ENCODE measurements around the gene HOOK1.

HOOK1 gene

DNA sequence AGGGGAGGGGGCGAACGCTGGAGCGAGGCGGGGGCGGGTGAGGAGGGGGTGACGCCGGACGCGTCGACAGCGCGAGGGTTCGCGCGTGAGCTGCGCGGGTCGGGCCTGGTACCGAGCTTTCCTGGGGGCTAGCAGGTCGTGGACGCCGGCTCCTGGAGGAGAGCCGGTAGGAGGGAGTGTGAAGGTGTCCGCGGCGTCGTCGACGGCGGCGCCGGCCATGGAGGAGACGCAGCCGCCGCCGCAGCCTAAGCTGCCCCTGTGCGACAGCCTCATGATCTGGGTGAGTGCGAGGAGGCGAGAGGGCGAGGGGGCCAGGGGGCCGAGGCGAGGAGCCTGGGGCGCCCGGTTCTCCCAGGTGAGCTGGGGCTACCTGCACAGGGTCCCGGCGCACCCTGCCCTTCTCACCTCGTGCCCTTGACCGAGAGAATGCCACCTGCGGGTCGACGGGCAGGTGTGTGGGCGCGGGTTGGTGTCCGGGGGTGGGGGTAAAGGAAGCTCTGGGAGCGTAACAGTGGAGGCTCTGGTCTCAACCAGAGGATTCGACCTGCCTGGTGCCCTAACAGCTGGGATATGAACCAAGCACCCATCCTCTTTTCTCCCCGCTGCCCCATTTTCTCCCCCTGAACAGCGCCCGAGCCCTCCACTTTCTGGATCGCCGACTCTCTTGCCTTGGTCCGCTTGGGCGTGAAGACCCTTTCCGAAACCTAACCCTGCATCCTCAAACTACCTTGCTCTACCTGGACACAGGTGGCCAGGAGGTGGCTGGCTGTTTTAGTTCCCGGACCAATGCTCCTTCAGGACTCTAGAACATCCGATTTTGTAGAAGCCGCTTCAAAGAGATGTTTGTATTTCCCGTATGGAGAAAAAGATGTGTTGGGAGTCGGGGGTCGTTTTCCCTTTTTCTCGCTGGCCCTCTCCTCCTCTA lies at the start of gene HOOK1:
TSS of gene HOOK1 (plus strand) at position 49 of the 925 bp plus-strand sequence. CDS start at position 218, 169 bp downstream.
- DNase-seq, result no peak

- no peak for DNase-seq
Observed at GRCh38 chr1:59765011-59765730, 49.6 kb upstream of the HOOK1 start.

DNA sequence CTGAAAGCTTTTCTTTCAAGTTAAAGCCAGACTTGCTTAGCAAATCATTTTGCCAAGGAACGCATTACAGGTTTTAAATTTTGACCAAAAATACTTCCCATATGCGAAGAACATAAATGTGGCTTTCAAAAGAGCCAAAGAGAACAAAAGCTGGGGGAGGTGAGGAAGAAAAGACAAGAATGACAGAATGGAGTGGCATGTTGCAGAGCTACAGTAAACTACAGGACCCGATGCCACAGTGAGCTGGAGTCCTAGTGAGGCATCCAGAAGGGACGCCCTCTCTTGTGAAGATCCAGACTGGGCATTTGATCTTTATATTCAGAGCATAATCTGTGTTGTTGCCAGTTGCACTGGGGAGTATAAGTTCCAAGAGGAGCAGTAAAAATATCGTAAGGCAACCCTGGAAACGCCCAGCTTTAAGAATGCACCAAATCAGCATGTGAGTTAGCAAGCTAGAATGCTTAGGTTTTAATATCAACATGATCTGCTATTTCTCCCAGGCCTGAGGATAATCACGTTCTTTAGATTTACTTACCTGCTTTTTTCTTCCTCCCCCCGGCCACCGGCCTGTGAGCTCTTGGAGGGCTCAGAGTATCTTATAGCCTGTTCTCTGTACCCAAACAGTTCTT lies 48.4 kb upstream of the HOOK1 start:
- DNase-seq, result no peak

DNA sequence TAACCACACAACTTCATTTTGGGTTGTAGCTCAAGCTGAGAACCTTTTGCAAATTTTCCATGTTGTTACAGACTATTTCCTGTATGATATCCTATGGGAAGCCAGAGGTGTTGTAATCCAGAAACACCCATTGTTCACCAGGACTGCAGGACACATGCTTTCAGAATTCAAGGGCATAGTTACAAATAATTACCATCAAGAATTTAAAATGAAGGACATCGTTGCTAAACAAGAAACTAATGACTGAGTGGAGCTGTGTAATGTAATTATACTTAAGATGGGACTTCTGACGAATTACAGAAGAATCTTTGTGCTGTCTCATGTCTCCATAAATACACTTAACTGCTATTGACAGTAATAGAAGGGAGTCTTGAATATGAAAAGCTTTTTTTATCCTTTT lies 47.6 kb upstream of the HOOK1 start:
- DNase-seq, result no peak

GRCh38 chr1:59768792-59769735 lies 45.7 kb upstream of the HOOK1 start:
- no peak for DNase-seq

DNA sequence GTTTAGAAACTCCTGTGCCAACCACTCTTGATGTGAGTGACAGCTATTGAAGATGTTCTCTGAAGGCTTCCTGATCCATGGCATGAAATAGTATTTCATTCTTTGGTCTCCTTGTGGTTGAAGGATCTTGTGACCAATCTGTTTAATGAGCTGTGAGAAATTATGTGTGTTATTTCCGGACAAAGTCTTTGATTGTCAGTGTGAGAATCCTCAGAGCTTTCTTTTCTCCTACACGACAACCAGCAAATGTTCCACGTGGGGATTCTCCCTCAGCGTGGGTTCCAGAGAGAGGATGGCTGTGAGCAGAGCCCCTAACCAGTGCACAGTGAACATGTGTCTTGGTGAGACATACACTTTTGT lies 45.0 kb upstream of the HOOK1 start:
- DNase-seq, result no peak

- DNase-seq, result no peak
Observed at GRCh38 chr1:59771361-59771760, 43.4 kb upstream of the HOOK1 start.

DNA sequence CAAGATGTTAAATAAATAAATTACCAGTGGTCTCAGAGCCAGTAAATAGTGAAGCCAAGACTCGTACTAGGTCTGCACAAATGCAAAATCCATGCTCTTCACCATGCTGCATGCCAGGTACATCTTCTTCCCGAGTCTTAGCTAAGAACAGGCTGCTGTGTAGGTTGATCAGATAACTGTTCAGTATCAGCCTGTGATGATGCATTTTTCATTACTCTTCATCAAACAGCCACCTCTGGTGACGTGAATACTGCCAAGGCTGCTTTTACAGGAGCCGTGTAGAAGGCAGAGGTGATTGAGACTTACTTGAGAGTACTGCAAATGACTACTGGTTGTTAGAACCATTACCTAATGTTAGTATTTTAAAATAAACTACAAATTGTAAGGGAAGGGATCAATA lies 39.3 kb upstream of the HOOK1 start:
- no peak for DNase-seq

- DNase-seq, result peak; percentile 8
Observed at GRCh38 chr1:59776960-59777852, 37.5 kb upstream of the HOOK1 start.

DNA sequence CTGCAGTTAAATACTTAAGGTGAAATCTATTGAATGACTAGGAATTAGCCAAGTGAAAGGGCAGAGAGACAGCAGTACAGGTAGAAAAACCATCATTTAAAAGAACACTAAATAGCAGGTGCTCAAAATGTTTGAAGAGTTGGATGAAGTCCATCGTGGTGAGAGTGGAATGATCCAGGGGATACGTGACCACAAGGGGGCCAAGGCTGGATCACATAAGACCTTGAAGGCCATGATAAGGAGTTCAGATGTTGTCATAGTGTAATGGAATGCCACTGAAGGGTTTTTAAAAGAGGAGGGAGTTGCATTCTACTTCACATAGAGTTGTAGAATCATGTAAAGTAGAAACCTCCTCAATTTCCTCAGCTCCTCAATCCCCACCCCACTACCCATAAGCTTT lies 34.8 kb upstream of the HOOK1 start:
- DNase-seq, result no peak

GRCh38 chr1:59788825-59789224 lies 25.9 kb upstream of the HOOK1 start:
- DNase-seq, result no peak

- DNase-seq, result no peak
Observed at GRCh38 chr1:59798600-59798999, 16.1 kb upstream of the HOOK1 start.

DNA sequence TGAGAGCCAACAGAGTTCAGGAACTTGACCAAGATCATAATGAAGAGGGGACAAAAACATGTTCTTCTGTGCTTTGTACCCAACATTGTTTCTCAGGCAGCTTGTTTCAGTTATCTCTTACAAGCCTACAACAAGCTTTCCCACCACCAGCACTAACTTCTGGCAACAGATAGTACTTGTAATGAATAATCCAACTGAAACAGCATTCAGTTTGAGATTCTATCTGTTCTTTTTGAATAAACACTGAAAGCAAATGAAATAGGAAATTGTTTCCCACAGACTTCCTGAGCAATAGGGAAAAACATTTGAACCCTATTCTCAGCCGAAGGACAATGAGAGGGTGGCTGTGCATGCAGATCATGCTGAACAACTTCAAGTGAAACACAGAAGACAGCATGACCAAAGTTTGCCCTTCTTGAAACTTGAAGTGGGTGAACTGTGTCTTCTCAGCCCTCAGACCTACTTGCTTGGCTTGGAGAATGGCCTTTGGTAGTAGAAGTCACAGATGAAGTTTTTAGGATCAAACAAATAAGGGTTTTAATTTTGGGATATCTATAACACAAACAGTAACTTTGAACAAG lies 11.2 kb upstream of the HOOK1 start:
- DNase-seq, result no peak

- no peak for DNase-seq
Observed at GRCh38 chr1:59804301-59804700, 10.4 kb upstream of the HOOK1 start.

DNA sequence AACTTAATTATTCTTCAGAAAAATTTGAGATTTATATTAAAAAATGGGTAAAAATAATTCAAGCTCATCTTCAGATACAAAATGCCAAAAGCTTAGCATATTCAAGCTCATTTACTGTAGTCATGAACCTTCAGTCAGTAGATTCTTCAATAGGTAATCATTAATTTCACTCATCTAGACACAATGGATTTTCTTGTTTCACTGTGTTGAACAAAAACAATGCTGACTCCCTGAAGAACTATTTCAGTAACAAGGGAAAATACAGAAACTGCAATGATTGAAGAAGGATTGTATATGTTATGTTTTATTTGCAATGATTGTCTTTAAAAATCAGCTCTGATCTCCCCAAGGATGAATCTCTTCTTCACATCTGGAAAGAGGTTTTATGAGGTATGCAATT lies 9.2 kb upstream of the HOOK1 start:
- DNase-seq, result no peak

DNA sequence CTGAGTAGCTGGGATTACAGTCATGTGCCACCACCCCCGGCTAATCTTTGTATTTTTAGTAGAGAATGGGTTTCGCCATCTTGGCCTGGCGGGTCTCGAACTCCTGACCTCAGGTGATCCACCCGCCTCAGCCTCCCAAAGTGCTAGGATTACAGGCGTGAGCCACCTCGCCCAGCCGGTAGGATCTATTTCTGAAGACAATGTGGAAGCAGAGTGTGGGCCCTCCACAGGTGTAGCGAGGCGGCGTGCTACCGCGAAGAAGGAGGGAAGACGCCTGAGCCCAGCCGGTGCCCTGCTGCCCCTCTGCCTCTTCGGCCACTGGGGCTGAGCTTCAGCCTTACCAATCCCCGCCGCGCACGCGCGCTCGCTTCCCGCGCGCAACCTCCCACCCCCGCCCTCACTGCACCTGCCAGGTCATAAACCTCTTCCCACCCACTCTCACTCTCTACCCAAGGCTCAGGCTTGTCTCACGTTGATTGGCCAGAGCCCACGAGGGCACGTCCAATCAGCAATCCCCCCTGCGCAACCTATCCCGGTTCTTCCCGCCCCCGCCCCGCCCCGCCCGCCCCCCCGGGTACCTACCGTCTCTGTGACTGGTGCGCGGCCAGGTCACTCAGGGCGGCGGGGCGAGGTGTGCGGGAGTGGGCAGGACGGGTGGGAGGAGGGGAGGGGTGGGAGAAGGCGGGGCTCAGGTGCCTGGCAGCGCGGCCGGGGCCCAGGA lies 409 bp upstream of the HOOK1 start:
- no peak for DNase-seq

DNA sequence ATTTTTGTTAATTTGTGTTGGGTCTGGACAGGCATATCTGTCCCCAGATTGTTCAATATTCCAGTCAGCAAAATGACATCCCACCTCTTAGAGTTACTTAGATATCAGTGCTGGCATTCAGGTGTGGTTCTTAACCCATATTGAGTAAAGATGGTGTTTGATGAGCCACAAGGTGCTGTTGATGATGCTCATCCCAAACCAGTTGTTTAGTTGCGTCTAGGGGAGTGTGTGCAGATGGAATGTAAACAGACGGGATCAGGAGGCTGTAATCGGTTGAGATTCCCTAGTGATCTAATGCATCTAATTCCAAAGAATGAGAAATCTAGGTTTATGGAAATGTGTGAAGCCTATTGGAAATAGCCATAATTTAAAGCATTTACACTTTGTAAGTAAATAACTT lies 1.1 kb downstream of the HOOK1 start:
- no peak for DNase-seq

DNA sequence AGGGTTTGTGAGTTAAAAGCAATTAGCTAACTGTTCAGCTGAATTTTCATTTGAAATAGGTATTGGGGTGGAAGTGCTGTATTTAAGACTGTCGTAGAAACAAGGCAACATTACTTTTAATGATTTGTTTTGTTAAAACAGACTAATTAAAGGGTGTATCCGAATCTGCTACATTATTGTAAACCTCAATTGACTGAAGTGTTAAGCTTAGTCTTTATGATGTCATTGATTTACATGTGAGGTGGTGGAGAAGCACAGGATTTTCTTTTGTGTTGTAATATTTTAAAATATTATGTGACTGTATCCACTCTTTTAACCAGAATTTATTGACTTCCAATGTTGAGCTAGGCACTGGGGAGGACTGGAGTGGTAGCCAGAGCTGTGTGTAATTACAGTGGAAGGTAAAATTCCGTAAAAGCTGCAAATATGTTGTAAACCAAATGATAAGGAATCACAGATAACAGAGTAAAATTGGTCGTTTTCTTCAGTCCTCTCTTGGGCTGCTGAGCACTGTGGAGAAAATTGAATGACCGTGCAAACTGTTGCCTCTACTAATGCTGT lies 1.6 kb downstream of the HOOK1 start:
- no peak for DNase-seq

- no peak for DNase-seq
Observed at GRCh38 chr1:59819566-59820438, 5.1 kb downstream of the HOOK1 start.
